HepG2 (cell line): ENCODE data around the gene RSPRY1. TPM values are rescaled to one million over a fixed set of nuclear protein-coding genes. Genes with fewer than 3 reads are reported as not detected.
A peak's percentile ranks its signal among the peaks of the same experiment; 100 is the strongest.

Experiments
- HIVEP1 ChIP-seq: sonication (generic); formaldehyde crosslinking; IDR thresholded peaks from 2 replicates; pipeline ENCODE4 v1.4.0; 2020; ENCODE audit warnings: mild to moderate bottlenecking, missing genetic modification reagents
- HNF4A ChIP-seq: sonication (generic); formaldehyde crosslinking; IDR thresholded peaks from 2 replicates; pipeline ENCODE4 v1.4.0; 2020; ENCODE audit warnings: missing genetic modification reagents
- HNRNPL ChIP-seq: fragments of 200-400 bp; formaldehyde crosslinking; IDR thresholded peaks from 2 replicates; pipeline ENCODE4 v1.6.1; 2017; ENCODE audit warnings: mild to moderate bottlenecking, low read depth, low read length
- MAF1 ChIP-seq: sonication (generic); formaldehyde crosslinking; IDR thresholded peaks from 2 replicates; pipeline ENCODE4 v1.5.0; 2020; ENCODE audit warnings: missing genetic modification reagents, borderline replicate concordance
- MATR3 ChIP-seq: sonication (generic); formaldehyde crosslinking; IDR thresholded peaks from 2 replicates; pipeline ENCODE4 v1.4.0; 2020; ENCODE audit warnings: missing genetic modification reagents
- SALL1 ChIP-seq: sonication (generic); formaldehyde crosslinking; IDR thresholded peaks from 2 replicates; pipeline ENCODE4 v1.8.0; 2022; ENCODE audit warnings: mild to moderate bottlenecking, missing genetic modification reagents
- SRSF9 ChIP-seq: fragments of 200-400 bp; formaldehyde crosslinking; IDR thresholded peaks from 2 replicates; pipeline ENCODE4 v1.6.1; 2018; ENCODE audit warnings: borderline replicate concordance, mild to moderate bottlenecking, low read depth, low read length; ENCODE audit not compliant: insufficient read depth, poor library complexity, severe bottlenecking
- TARDBP ChIP-seq: sonication (generic); formaldehyde crosslinking; IDR thresholded peaks from 2 replicates; pipeline ENCODE4 v1.8.0; 2022; ENCODE audit warnings: mild to moderate bottlenecking, missing genetic modification reagents
- ZBTB3 ChIP-seq: sonication (generic); formaldehyde crosslinking; IDR thresholded peaks from 2 replicates; pipeline ENCODE4 v1.4.0; 2020; ENCODE audit warnings: low read depth, mild to moderate bottlenecking, moderate library complexity, missing genetic modification reagents, borderline replicate concordance
- ZNF230 ChIP-seq: sonication (generic); formaldehyde crosslinking; IDR thresholded peaks from 2 replicates; pipeline ENCODE4 v1.4.0; 2020; ENCODE audit warnings: mild to moderate bottlenecking, missing genetic modification reagents
- ZNF256 ChIP-seq: sonication (generic); formaldehyde crosslinking; conservative IDR thresholded peaks from 2 replicates; pipeline ENCODE4 v1.4.0; 2020; ENCODE audit warnings: missing genetic modification reagents
- ZNF589 ChIP-seq: sonication (generic); formaldehyde crosslinking; conservative IDR thresholded peaks from 2 replicates; pipeline ENCODE4 v1.8.0; 2022; ENCODE audit warnings: mild to moderate bottlenecking, moderate library complexity, missing genetic modification reagents
- ZNF737 ChIP-seq: sonication (generic); formaldehyde crosslinking; IDR thresholded peaks from 2 replicates; pipeline ENCODE4 v1.5.0; 2020; ENCODE audit warnings: missing genetic modification reagents, mild to moderate bottlenecking, borderline replicate concordance
- ZNF780A ChIP-seq: sonication (generic); formaldehyde crosslinking; IDR thresholded peaks from 2 replicates; pipeline ENCODE4 v1.8.0; 2022; ENCODE audit warnings: mild to moderate bottlenecking, missing genetic modification reagents, moderate library complexity
- ZNF883 ChIP-seq: sonication (generic); formaldehyde crosslinking; IDR thresholded peaks from 2 replicates; pipeline ENCODE4 v1.5.1; 2020; ENCODE audit warnings: mild to moderate bottlenecking, missing genetic modification reagents; ENCODE audit errors: not compliant biosample characterization
- polyA plus RNA-seq, 8 experiments: library from polyadenylated mRNA; depleted of rRNA in 3 of 8; stranded (reverse) in 7 of 8; unstranded in 1 of 8; fragments of >200 nt; fragmentation: Illumina TruSeq in 4 of 8; extraction: Trizol in 4 of 8; gene quantifications; 2 replicates each; pipeline versions ENCODE4 v1.2.1 to v1.2.3, GENCODE V29; 2011 to 2016; ENCODE audit warnings: low read depth in 4 of 8, missing spikeins in 1 of 8, mixed read lengths in 1 of 8; ENCODE audit not compliant: insufficient read depth in 1 of 8
- total RNA-seq, 5 experiments: library from RNA; depleted of rRNA; stranded (reverse); fragments of >200 nt; fragmentation: Illumina TruSeq; extraction: Trizol; gene quantifications; 2 replicates each; pipeline ENCODE4 v1.2.3, GENCODE V29; 2016; ENCODE audit warnings: low read depth in 1 of 5
- TF ChIP-seq, protein P1 (sequence below): sonication (generic); formaldehyde crosslinking; IDR thresholded peaks from 2 replicates; pipeline ENCODE4 v1.4.0; 2020; ENCODE audit warnings: missing genetic modification reagents
- TF ChIP-seq, protein P2 (sequence below): sonication (generic); formaldehyde crosslinking; IDR thresholded peaks from 2 replicates; pipeline ENCODE4 v1.4.0; 2020; ENCODE audit warnings: missing genetic modification reagents
- TF ChIP-seq, protein P3 (sequence below): IDR thresholded peaks from 2 replicates; pipeline ENCODE4 v1.6.1; 2018; ENCODE audit warnings: missing genetic modification reagents, mild to moderate bottlenecking, missing compliant biosample characterization
- TF ChIP-seq, protein P4 (sequence below): sonication (generic); formaldehyde crosslinking; IDR thresholded peaks from 2 replicates; pipeline ENCODE4 v1.4.0; 2020; ENCODE audit warnings: missing genetic modification reagents, borderline replicate concordance
- TF ChIP-seq, protein P5 (sequence below): sonication (generic); formaldehyde crosslinking; IDR thresholded peaks from 2 replicates; pipeline ENCODE4 v1.4.0; 2020; ENCODE audit warnings: low read depth, mild to moderate bottlenecking, missing genetic modification reagents

RSPRY1 gene
- total and polyA plus RNA-seq, 2 of the 13 experiments (the other 11 are each of a cell fraction or from before 2014, with no cell fraction given): 53.4 to 61.0 TPM

DNA sequence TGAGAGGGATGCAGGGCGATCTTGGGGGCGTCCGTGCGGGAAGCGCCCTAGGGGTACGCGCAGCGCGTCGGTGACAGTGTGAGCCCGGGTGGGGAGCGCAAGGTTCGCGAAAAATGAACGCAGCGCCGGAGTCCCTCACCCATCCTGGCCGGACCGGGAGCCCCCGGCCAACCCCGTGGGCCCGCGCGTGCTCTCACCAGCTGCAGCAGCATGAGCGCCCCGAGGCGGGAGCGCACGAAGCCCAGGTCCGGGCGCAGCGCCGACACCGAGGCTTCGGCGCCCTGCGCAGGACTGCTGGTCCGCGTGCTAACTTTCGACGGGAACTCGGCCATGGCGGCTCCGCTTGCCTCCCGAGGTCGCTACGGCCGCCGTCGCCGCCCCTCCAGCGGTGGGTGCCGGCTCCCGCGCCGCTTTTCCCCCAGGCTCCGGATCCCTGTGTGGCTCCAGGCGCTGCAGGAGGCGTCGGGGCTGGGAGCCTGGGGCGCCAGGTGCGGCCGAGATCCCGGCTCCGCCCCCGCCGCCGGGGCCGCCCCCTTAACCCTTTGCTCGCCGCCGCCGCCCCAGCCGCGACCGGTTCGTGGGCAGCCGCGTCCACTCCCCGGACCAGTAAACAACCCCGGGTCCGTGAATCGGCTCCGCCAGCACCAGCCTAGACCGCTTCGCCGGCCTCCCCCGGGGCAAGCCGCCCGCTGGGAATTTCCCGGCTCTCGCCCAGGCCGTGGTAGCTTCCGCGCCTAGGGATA, 98.3 kb downstream of the RSPRY1 start, which contains the start of gene PLLP (continued):
- TF ChIP-seq, protein P1, sequence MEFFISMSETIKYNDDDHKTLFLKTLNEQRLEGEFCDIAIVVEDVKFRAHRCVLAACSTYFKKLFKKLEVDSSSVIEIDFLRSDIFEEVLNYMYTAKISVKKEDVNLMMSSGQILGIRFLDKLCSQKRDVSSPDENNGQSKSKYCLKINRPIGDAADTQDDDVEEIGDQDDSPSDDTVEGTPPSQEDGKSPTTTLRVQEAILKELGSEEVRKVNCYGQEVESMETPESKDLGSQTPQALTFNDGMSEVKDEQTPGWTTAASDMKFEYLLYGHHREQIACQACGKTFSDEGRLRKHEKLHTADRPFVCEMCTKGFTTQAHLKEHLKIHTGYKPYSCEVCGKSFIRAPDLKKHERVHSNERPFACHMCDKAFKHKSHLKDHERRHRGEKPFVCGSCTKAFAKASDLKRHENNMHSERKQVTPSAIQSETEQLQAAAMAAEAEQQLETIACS (CRISPR knock-in tag): peak; percentile 62; the same call in 1 of the 2 replicates
- TF ChIP-seq ZNF256 (CRISPR knock-in tag) (peak; percentile 88), ZNF737 (CRISPR knock-in tag) (peak; percentile 83; the same call in 1 of the 2 replicates), HIVEP1 (CRISPR knock-in tag) (no peak; the same call in 1 of the 2 replicates), TARDBP (CRISPR knock-in tag) (peak; percentile 39; the same call in 1 of the 2 replicates), MAF1 (CRISPR knock-in tag) (peak; percentile 87; the same call in 1 of the 2 replicates), HNF4A (CRISPR knock-in tag) (no peak; the same call in 1 of the 2 replicates), ZNF780A (CRISPR knock-in tag) (peak; percentile 59; the same call in 1 of the 2 replicates), ZBTB3 (CRISPR knock-in tag) (peak; percentile 80; the same call in 1 of the 2 replicates), MATR3 (CRISPR knock-in tag) (no peak), ZNF883 (peak; percentile 100), SALL1 (peak; percentile 81), ZNF589 (CRISPR knock-in tag) (peak; percentile 39; the same call in 1 of the 2 replicates), HNRNPL (no peak), SRSF9 (no peak), ZNF230 (CRISPR knock-in tag) (peak; percentile 99)
- TF ChIP-seq, protein P2, sequence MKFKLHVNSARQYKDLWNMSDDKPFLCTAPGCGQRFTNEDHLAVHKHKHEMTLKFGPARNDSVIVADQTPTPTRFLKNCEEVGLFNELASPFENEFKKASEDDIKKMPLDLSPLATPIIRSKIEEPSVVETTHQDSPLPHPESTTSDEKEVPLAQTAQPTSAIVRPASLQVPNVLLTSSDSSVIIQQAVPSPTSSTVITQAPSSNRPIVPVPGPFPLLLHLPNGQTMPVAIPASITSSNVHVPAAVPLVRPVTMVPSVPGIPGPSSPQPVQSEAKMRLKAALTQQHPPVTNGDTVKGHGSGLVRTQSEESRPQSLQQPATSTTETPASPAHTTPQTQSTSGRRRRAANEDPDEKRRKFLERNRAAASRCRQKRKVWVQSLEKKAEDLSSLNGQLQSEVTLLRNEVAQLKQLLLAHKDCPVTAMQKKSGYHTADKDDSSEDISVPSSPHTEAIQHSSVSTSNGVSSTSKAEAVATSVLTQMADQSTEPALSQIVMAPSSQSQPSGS (CRISPR knock-in tag): peak; percentile 67; the same call in 1 of the 2 replicates
- TF ChIP-seq, protein P3, sequence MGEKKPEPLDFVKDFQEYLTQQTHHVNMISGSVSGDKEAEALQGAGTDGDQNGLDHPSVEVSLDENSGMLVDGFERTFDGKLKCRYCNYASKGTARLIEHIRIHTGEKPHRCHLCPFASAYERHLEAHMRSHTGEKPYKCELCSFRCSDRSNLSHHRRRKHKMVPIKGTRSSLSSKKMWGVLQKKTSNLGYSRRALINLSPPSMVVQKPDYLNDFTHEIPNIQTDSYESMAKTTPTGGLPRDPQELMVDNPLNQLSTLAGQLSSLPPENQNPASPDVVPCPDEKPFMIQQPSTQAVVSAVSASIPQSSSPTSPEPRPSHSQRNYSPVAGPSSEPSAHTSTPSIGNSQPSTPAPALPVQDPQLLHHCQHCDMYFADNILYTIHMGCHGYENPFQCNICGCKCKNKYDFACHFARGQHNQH (CRISPR knock-in tag): peak; percentile 62; the same call in 1 of the 2 replicates
- TF ChIP-seq, protein P4, sequence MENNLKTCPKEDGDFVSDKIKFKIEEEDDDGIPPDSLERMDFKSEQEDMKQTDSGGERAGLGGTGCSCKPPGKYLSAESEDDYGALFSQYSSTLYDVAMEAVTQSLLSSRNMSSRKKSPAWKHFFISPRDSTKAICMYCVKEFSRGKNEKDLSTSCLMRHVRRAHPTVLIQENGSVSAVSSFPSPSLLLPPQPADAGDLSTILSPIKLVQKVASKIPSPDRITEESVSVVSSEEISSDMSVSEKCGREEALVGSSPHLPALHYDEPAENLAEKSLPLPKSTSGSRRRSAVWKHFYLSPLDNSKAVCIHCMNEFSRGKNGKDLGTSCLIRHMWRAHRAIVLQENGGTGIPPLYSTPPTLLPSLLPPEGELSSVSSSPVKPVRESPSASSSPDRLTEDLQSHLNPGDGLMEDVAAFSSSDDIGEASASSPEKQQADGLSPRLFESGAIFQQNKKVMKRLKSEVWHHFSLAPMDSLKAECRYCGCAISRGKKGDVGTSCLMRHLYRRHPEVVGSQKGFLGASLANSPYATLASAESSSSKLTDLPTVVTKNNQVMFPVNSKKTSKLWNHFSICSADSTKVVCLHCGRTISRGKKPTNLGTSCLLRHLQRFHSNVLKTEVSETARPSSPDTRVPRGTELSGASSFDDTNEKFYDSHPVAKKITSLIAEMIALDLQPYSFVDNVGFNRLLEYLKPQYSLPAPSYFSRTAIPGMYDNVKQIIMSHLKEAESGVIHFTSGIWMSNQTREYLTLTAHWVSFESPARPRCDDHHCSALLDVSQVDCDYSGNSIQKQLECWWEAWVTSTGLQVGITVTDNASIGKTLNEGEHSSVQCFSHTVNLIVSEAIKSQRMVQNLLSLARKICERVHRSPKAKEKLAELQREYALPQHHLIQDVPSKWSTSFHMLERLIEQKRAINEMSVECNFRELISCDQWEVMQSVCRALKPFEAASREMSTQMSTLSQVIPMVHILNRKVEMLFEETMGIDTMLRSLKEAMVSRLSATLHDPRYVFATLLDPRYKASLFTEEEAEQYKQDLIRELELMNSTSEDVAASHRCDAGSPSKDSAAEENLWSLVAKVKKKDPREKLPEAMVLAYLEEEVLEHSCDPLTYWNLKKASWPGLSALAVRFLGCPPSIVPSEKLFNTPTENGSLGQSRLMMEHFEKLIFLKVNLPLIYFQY: peak; percentile 73; the same call in 1 of the 2 replicates
- TF ChIP-seq, protein P5, sequence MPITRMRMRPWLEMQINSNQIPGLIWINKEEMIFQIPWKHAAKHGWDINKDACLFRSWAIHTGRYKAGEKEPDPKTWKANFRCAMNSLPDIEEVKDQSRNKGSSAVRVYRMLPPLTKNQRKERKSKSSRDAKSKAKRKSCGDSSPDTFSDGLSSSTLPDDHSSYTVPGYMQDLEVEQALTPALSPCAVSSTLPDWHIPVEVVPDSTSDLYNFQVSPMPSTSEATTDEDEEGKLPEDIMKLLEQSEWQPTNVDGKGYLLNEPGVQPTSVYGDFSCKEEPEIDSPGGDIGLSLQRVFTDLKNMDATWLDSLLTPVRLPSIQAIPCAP (CRISPR knock-in tag): no peak
